ENCODE data around the gene TTF1.
"Not testable (repeated sequence)": the region's sequence is repeated elsewhere in the genome, so short reads cannot be mapped to it uniquely, and the experiment has no call there.

TTF1 gene

GRCh38 chr9:132390966-132391365 lies 15.7 kb downstream of the TTF1 start:
- H3K9ac ChIP-seq (ENCODE audit: low read depth, low read length) = no peak overlapping the region
- peaks cover 93% of the 10 kb centered on the region for H3K36me3 ChIP-seq (ENCODE audit: control insufficient read depth, insufficient read depth, low read length)
- H3K9me3 ChIP-seq (ENCODE audit: control insufficient read depth, insufficient read depth, low read length) = no peaks in the 10 kb centered on the region
- H3K27me3 ChIP-seq (ENCODE audit: control insufficient read depth, insufficient read depth, low read length) = no peaks in the 10 kb centered on the region
- H3K27ac ChIP-seq (ENCODE audit: low read depth, low read length) = no peak overlapping the region
- H3K4me1 ChIP-seq (ENCODE audit: control insufficient read depth, insufficient read depth, low read length) = no peaks in the 10 kb centered on the region
- H3K4me3 ChIP-seq (ENCODE audit: low read depth, low read length) = no peak overlapping the region

GRCh38 chr9:132387133-132387532 lies 19.5 kb downstream of the TTF1 start:
- H3K4me3 ChIP-seq (ENCODE audit: low read depth, low read length) = no peak overlapping the region
- H3K9me3 ChIP-seq (ENCODE audit: control insufficient read depth, insufficient read depth, low read length) = no peaks in the 10 kb centered on the region
- peaks cover 93% of the 10 kb centered on the region for H3K36me3 ChIP-seq (ENCODE audit: control insufficient read depth, insufficient read depth, low read length)
- no peaks in the 10 kb centered on the region for H3K4me1 ChIP-seq (ENCODE audit: control insufficient read depth, insufficient read depth, low read length)
- no peak overlapping the region for H3K27ac ChIP-seq (ENCODE audit: low read depth, low read length)
- H3K9ac ChIP-seq (ENCODE audit: low read depth, low read length) = no peak overlapping the region
- H3K27me3 ChIP-seq (ENCODE audit: control insufficient read depth, insufficient read depth, low read length) = no peaks in the 10 kb centered on the region

- Histone ChIP-seq H3K36me3 (ENCODE audit: control insufficient read depth, insufficient read depth, low read length) (peaks cover 89% of the 10 kb centered on the region), H3K27ac (ENCODE audit: low read depth, low read length) (no peak overlapping the region), H3K9ac (ENCODE audit: low read depth, low read length) (no peak overlapping the region), H3K9me3 (ENCODE audit: control insufficient read depth, insufficient read depth, low read length) (no peaks in the 10 kb centered on the region), H3K4me3 (ENCODE audit: low read depth, low read length) (no peak overlapping the region), H3K4me1 (ENCODE audit: control insufficient read depth, insufficient read depth, low read length) (no peaks in the 10 kb centered on the region), H3K27me3 (ENCODE audit: control insufficient read depth, insufficient read depth, low read length) (no peaks in the 10 kb centered on the region)
Observed at GRCh38 chr9:132384376-132384775, 22.3 kb downstream of the TTF1 start.

DNA sequence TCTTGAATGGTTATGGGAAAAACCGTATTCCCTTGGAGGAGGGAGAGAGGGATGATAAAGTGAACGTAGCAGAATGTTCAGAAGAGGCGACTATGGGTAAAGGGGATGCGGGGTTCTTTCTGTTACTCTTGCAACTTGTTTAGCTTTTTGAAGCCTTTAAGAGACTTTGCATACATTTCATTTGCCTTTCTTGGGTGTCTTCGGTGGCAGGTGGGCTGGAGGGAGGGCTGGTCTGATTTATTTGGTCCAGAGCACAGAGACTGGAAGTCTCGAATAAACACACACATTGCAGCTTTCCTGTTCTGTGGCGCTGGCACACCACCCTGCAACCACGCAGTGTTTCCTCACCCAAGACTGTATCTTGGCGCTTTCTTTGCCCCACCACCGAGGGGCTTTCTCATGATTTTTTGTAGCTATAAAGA lies 23.2 kb downstream of the TTF1 start:
- H3K4me3 ChIP-seq (ENCODE audit: low read depth, low read length) = no peak overlapping the region
- peaks cover 91% of the 10 kb centered on the region for H3K36me3 ChIP-seq (ENCODE audit: control insufficient read depth, insufficient read depth, low read length)
- H3K4me1 ChIP-seq (ENCODE audit: control insufficient read depth, insufficient read depth, low read length) = no peaks in the 10 kb centered on the region
- H3K27me3 ChIP-seq (ENCODE audit: control insufficient read depth, insufficient read depth, low read length) = no peaks in the 10 kb centered on the region
- no peak overlapping the region for H3K9ac ChIP-seq (ENCODE audit: low read depth, low read length)
- H3K27ac ChIP-seq (ENCODE audit: low read depth, low read length) = no peak overlapping the region
- peaks cover 4% of the 10 kb centered on the region; the same call in 1 of the 2 replicates for H3K9me3 ChIP-seq (ENCODE audit: control insufficient read depth, insufficient read depth, low read length)

DNA sequence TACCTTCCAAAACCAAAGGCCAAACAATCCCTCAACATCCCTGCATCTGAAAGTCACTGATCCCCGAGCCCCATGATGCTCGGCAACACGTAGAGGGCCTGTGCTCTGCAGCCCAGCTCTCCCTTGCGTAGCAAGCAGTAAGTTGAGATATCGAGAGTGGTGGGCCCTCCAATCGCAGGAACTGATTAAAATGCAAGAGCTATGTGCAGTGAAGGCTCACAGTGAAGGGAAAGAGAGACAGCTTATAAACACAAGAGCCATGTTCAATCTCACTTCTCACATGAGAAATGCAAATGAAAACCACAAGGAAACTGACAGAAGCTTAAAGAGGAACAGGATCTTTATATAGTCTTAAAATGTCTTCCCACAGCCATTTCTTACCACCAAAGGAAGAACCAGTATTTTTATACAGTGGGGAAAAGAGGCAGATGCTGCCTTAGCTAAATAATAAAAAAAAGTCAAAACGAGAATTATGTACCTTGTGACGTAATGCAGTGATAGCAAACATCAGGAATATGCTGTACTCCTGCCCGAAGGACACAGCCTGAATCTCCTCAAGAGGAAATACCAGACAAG lies 24.6 kb downstream of the TTF1 start:
- H3K4me1 ChIP-seq (ENCODE audit: control insufficient read depth, insufficient read depth, low read length) = no peaks in the 10 kb centered on the region
- no peaks in the 10 kb centered on the region for H3K27me3 ChIP-seq (ENCODE audit: control insufficient read depth, insufficient read depth, low read length)
- peaks cover 92% of the 10 kb centered on the region for H3K36me3 ChIP-seq (ENCODE audit: control insufficient read depth, insufficient read depth, low read length)
- H3K9me3 ChIP-seq (ENCODE audit: control insufficient read depth, insufficient read depth, low read length) = peaks cover 14% of the 10 kb centered on the region
- no peak overlapping the region for H3K27ac ChIP-seq (ENCODE audit: low read depth, low read length)
- H3K9ac ChIP-seq (ENCODE audit: low read depth, low read length) = no peak overlapping the region
- no peak overlapping the region for H3K4me3 ChIP-seq (ENCODE audit: low read depth, low read length)

GRCh38 chr9:132378416-132378815 lies 28.2 kb downstream of the TTF1 start:
- H3K9ac ChIP-seq (ENCODE audit: low read depth, low read length); H3K4me3 ChIP-seq (ENCODE audit: low read depth, low read length); H3K27me3 ChIP-seq (ENCODE audit: control insufficient read depth, insufficient read depth, low read length); H3K27ac ChIP-seq (ENCODE audit: low read depth, low read length); H3K4me1 ChIP-seq (ENCODE audit: control insufficient read depth, insufficient read depth, low read length): not testable (repeated sequence)
- peaks cover 14% of the 10 kb centered on the region for H3K9me3 ChIP-seq (ENCODE audit: control insufficient read depth, insufficient read depth, low read length)
- peaks cover 79% of the 10 kb centered on the region for H3K36me3 ChIP-seq (ENCODE audit: control insufficient read depth, insufficient read depth, low read length)

- Histone ChIP-seq H3K9me3 (ENCODE audit: control insufficient read depth, insufficient read depth, low read length) (peaks cover 14% of the 10 kb centered on the region), H3K36me3 (ENCODE audit: control insufficient read depth, insufficient read depth, low read length) (peaks cover 73% of the 10 kb centered on the region)
- not testable (repeated sequence) for H3K27me3 ChIP-seq (ENCODE audit: control insufficient read depth, insufficient read depth, low read length); H3K27ac ChIP-seq (ENCODE audit: low read depth, low read length); H3K9ac ChIP-seq (ENCODE audit: low read depth, low read length); H3K4me1 ChIP-seq (ENCODE audit: control insufficient read depth, insufficient read depth, low read length); H3K4me3 ChIP-seq (ENCODE audit: low read depth, low read length)
Observed at GRCh38 chr9:132377769-132378168, 28.9 kb downstream of the TTF1 start.

DNA sequence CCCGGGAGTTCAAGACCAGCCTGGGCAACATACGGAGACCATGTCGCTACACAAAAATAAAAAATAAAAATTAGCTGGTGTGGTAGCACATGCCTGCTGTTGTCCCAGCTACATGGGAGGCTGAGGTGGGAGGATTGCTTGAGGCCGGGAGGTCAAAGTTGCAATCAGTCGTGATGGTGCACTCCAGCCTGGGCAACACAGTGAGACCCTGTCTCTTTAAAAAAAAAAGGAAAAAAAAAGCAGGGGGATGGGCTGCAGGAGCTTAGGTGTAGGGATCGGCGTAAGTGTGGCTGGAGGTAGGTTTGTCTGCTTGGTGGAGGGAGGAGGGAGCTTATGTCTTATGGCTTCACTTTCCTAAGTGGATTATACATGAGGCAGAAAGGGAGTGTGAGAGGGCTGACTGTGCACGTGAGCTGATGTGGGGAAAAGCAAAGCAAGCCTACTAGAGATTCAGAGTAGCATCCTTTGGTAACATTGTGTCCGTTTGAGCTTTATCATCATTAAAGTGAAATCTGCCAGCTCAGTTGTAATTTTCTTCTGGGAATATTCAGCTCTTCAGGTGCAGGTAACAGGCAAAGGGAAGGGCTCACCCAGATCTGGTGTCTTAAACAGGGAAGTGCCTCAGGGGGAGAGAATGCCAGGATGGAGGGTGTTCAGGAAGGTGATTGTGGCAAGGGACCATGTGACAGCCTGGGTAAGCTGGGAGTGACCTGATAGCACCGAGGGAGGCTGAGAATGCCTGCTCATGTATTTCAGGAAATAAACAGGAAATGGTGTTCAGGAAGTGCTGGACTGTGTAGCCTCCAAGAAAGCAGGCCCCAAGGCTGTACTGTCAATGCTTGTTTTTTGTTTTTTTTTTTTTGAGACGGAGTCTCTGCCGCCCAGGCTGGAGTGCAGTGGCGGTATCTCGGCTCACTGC lies 34.2 kb downstream of the TTF1 start:
- peaks cover 26% of the 10 kb centered on the region for H3K36me3 ChIP-seq (ENCODE audit: control insufficient read depth, insufficient read depth, low read length)
- H3K27ac ChIP-seq (ENCODE audit: low read depth, low read length) = no peak overlapping the region

GRCh38 chr9:132370592-132370991 lies 36.0 kb downstream of the TTF1 start:
- Histone ChIP-seq H3K4me1 (ENCODE audit: control insufficient read depth, insufficient read depth, low read length) (no peaks in the 10 kb centered on the region), H3K9ac (ENCODE audit: low read depth, low read length) (no peak overlapping the region), H3K27me3 (ENCODE audit: control insufficient read depth, insufficient read depth, low read length) (no peaks in the 10 kb centered on the region), H3K4me3 (ENCODE audit: low read depth, low read length) (no peak overlapping the region), H3K9me3 (ENCODE audit: control insufficient read depth, insufficient read depth, low read length) (no peaks in the 10 kb centered on the region), H3K27ac (ENCODE audit: low read depth, low read length) (no peak overlapping the region), H3K36me3 (ENCODE audit: control insufficient read depth, insufficient read depth, low read length) (peaks cover 8% of the 10 kb centered on the region)

More for the DNA sequence above, 34.2 kb downstream of the TTF1 start:
- no peak overlapping the region for H3K4me3 ChIP-seq (ENCODE audit: low read depth, low read length)
- H3K4me1 ChIP-seq (ENCODE audit: control insufficient read depth, insufficient read depth, low read length) = no peaks in the 10 kb centered on the region
- no peaks in the 10 kb centered on the region for H3K27me3 ChIP-seq (ENCODE audit: control insufficient read depth, insufficient read depth, low read length)
- no peaks in the 10 kb centered on the region for H3K9me3 ChIP-seq (ENCODE audit: control insufficient read depth, insufficient read depth, low read length)
- H3K9ac ChIP-seq (ENCODE audit: low read depth, low read length) = no peak overlapping the region

- H3K36me3 ChIP-seq (ENCODE audit: control insufficient read depth, insufficient read depth, low read length) = no peaks in the 10 kb centered on the region
- no peaks in the 10 kb centered on the region for H3K27me3 ChIP-seq (ENCODE audit: control insufficient read depth, insufficient read depth, low read length)
- H3K4me3 ChIP-seq (ENCODE audit: low read depth, low read length) = no peak overlapping the region
- no peaks in the 10 kb centered on the region for H3K4me1 ChIP-seq (ENCODE audit: control insufficient read depth, insufficient read depth, low read length)
- H3K9me3 ChIP-seq (ENCODE audit: control insufficient read depth, insufficient read depth, low read length) = no peaks in the 10 kb centered on the region
- no peak overlapping the region for H3K9ac ChIP-seq (ENCODE audit: low read depth, low read length)
- no peak overlapping the region for H3K27ac ChIP-seq (ENCODE audit: low read depth, low read length)
Observed at GRCh38 chr9:132369421-132369820, 37.2 kb downstream of the TTF1 start.

GRCh38 chr9:132367613-132368313 lies 38.9 kb downstream of the TTF1 start:
- Histone ChIP-seq H3K4me1 (ENCODE audit: control insufficient read depth, insufficient read depth, low read length) (no peaks in the 10 kb centered on the region), H3K27ac (ENCODE audit: low read depth, low read length) (no peak overlapping the region), H3K36me3 (ENCODE audit: control insufficient read depth, insufficient read depth, low read length) (no peaks in the 10 kb centered on the region), H3K27me3 (ENCODE audit: control insufficient read depth, insufficient read depth, low read length) (no peaks in the 10 kb centered on the region), H3K4me3 (ENCODE audit: low read depth, low read length) (no peak overlapping the region), H3K9me3 (ENCODE audit: control insufficient read depth, insufficient read depth, low read length) (no peaks in the 10 kb centered on the region), H3K9ac (ENCODE audit: low read depth, low read length) (no peak overlapping the region)

All from HUES48 (cell line).